Omental fat pad (tissue), 4 donors: ENCODE measurements around the gene LRRTM2. TPM values are rescaled to one million over a fixed set of nuclear protein-coding genes. Genes with fewer than 3 reads are reported as not detected.
A peak's percentile ranks its signal among the peaks of the same experiment; 100 is the strongest.

Experiments
- ATAC-seq: fragments of 150-250 bp; one replicate; pipeline ENCODE4 v1.9.1; 2016; ENCODE audit warnings: mild to moderate bottlenecking, moderate library complexity; ENCODE audit not compliant: low FRiP score
- DNase-seq: peaks from one replicate; pipeline ENCODE4 v3.0.0-alpha.2; 2019; ENCODE audit warnings: low spot score
- total RNA-seq, 4 donors: library from RNA; depleted of rRNA; stranded (reverse); fragments of >200 nt; gene quantifications; one replicate each; pipeline ENCODE4 v1.1.0, GENCODE V29; 2016
- TF ChIP-seq, protein P1 (sequence below), 3 donors: fragments of 450-650 bp; IDR thresholded peaks; one replicate each; pipeline ENCODE4 v1.5.1; 2016 to 2017; ENCODE audit warnings: antibody characterized with exemption in 3 of 3, mild to moderate bottlenecking in 3 of 3, moderate library complexity in 2 of 3

Gene LRRTM2
- total RNA-seq, 4 donors from 2014 or later, result 0.31 to 4.3 (median 0.72) TPM

- no peak for DNase-seq
- TF ChIP-seq, protein P1, sequence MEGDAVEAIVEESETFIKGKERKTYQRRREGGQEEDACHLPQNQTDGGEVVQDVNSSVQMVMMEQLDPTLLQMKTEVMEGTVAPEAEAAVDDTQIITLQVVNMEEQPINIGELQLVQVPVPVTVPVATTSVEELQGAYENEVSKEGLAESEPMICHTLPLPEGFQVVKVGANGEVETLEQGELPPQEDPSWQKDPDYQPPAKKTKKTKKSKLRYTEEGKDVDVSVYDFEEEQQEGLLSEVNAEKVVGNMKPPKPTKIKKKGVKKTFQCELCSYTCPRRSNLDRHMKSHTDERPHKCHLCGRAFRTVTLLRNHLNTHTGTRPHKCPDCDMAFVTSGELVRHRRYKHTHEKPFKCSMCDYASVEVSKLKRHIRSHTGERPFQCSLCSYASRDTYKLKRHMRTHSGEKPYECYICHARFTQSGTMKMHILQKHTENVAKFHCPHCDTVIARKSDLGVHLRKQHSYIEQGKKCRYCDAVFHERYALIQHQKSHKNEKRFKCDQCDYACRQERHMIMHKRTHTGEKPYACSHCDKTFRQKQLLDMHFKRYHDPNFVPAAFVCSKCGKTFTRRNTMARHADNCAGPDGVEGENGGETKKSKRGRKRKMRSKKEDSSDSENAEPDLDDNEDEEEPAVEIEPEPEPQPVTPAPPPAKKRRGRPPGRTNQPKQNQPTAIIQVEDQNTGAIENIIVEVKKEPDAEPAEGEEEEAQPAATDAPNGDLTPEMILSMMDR (IDR thresholded peaks at IDR 0.05), result no peak
- ATAC-seq, result no peak
These were observed 22.0 kb downstream of the LRRTM2 start for GRCh38 chr5:138853132-138853531.

GRCh38 chr5:138850865-138851435, 24.2 kb downstream of the LRRTM2 start:
- ATAC-seq (no peak), DNase-seq (no peak)
- TF ChIP-seq, protein P1 (IDR thresholded peaks at IDR 0.05), result no peak

DNA sequence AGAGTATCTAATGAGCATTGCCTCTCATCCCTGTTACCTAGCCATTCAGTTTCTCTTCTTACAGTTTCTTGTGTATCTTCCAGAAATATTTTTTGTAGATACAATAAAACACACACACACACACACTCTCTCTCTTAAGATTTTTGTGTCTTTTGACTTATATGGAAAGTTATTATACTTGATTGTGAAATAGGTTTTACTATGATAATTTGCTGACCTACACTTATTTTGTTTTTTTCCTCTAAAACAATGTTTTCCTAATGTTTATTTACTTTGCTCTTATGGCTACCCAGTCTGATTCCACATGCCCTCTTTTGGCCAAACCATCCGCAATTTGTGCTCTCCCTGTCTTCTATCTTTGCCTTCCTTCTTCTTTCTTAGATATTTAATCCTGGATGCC, 25.3 kb downstream of the LRRTM2 start:
- DNase-seq (no peak), ATAC-seq (no peak)
- TF ChIP-seq, protein P1 (IDR thresholded peaks at IDR 0.05), result no peak

- DNase-seq (no peak), ATAC-seq (peak; percentile 41)
- TF ChIP-seq, protein P1 (IDR thresholded peaks at IDR 0.05), result no peak
These were observed 25.7 kb downstream of the LRRTM2 start for GRCh38 chr5:138849439-138849838.

DNA sequence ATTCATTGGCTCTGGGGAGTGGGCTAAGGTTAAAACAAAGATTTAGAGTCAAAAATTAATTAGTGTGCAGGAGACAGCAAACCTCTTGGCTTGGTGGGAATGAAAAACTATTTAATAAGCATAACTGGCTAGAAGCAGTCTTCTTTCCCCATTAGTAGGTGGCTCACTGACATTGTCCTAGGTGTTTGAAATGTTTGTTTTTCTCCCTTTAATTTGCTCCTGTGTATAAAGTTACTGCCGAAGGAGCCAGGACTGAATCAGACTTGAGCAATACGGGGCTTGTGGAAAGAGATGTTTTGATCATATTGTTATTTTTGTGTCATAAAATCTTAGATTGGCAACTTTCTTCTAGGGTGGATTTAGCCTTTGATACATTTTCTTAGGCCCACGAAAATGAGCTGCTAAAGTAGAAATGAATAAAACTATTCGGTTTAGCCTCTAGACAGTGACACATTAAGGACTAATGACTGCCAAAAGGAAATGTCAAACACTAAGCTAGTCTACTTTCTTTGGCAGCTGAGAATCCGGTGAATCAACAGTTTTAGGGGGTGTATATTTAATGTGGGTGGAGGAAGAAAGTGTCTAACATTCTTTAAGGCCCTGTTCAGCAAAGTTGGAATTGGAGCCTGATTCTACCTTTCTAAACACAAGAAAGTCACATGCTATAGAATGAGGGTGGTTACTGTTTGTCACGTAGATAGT, 30.2 kb downstream of the LRRTM2 start:
- TF ChIP-seq, protein P1 (IDR thresholded peaks at IDR 0.05), result no peak
- ATAC-seq (peak; percentile 86), DNase-seq (no peak)

DNA sequence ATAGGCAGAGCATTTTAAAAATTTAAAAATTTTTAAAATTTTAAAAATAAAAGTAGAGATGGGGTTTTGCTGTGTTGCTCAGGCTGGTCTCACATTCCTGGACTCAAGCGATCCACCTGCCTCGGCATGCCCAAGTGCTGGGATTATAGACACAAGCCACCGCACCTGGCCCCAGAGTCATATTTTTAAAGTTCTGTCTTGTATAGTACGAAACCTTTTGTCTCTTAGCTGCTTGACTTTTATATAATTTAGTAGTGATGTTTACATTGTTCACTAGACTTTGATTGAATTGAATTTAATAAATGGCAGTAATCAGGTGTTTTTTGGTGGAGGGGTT, 31.0 kb downstream of the LRRTM2 start:
- DNase-seq (no peak), ATAC-seq (peak; percentile 7)
- TF ChIP-seq, protein P1 (IDR thresholded peaks at IDR 0.05), result no peak
